ENCODE measurements around the gene MEN1. TPM values are rescaled to one million over a fixed set of nuclear protein-coding genes. Genes with fewer than 3 reads are reported as not detected.

The MEN1 gene
- total and polyA plus RNA-seq, 9 of the 15 experiments (the other 6 are each of a cell fraction or from before 2014, with no cell fraction given): 3.4 to 57.2 (median 19.3) TPM

DNA sequence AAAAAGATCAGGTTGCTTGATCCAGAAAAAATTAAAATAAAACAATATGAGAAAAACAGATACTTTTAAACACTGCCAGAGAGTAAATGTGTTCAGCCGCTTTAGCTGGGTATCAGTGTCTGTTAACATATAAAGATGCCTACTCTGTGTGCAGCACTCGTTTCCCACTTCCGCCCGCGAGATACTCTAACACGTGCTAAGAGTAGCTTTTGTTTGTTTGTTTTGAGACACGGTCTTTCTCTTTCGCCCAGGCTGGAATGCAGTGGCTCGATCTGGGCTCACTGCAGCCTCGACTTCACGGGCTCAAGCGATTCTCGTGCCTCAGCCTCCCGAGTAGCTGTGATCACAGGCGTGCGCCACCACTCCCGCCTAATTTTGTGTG, 531 bp upstream of the MEN1 start (continued):
- TF ChIP-seq, protein P1, sequence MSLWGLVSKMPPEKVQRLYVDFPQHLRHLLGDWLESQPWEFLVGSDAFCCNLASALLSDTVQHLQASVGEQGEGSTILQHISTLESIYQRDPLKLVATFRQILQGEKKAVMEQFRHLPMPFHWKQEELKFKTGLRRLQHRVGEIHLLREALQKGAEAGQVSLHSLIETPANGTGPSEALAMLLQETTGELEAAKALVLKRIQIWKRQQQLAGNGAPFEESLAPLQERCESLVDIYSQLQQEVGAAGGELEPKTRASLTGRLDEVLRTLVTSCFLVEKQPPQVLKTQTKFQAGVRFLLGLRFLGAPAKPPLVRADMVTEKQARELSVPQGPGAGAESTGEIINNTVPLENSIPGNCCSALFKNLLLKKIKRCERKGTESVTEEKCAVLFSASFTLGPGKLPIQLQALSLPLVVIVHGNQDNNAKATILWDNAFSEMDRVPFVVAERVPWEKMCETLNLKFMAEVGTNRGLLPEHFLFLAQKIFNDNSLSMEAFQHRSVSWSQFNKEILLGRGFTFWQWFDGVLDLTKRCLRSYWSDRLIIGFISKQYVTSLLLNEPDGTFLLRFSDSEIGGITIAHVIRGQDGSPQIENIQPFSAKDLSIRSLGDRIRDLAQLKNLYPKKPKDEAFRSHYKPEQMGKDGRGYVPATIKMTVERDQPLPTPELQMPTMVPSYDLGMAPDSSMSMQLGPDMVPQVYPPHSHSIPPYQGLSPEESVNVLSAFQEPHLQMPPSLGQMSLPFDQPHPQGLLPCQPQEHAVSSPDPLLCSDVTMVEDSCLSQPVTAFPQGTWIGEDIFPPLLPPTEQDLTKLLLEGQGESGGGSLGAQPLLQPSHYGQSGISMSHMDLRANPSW (CRISPR knock-in tag; IDR thresholded peaks at IDR 0.05): no peak
- no peak for TF ChIP-seq SRSF3 (IDR thresholded peaks at IDR 0.05; ENCODE audit: insufficient read depth, low read length)
- no peak for TF ChIP-seq AFF1 (IDR thresholded peaks at IDR 0.05; ENCODE audit: low read depth in 1 of 2, partially characterized antibody in 2 of 2)
- TF ChIP-seq, protein P2, sequence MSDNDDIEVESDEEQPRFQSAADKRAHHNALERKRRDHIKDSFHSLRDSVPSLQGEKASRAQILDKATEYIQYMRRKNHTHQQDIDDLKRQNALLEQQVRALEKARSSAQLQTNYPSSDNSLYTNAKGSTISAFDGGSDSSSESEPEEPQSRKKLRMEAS (CRISPR knock-in tag; IDR thresholded peaks at IDR 0.05): 0 out of 2 replicates have a peak, but pooled peaks have one; percentile 11
- TF ChIP-seq ZKSCAN1 (IDR thresholded peaks at IDR 0.05; ENCODE audit: low read depth, low read length): peak; percentile 56; the same call in 1 of the 2 replicates
